ENCODE results near the gene NKD1.

DNA sequence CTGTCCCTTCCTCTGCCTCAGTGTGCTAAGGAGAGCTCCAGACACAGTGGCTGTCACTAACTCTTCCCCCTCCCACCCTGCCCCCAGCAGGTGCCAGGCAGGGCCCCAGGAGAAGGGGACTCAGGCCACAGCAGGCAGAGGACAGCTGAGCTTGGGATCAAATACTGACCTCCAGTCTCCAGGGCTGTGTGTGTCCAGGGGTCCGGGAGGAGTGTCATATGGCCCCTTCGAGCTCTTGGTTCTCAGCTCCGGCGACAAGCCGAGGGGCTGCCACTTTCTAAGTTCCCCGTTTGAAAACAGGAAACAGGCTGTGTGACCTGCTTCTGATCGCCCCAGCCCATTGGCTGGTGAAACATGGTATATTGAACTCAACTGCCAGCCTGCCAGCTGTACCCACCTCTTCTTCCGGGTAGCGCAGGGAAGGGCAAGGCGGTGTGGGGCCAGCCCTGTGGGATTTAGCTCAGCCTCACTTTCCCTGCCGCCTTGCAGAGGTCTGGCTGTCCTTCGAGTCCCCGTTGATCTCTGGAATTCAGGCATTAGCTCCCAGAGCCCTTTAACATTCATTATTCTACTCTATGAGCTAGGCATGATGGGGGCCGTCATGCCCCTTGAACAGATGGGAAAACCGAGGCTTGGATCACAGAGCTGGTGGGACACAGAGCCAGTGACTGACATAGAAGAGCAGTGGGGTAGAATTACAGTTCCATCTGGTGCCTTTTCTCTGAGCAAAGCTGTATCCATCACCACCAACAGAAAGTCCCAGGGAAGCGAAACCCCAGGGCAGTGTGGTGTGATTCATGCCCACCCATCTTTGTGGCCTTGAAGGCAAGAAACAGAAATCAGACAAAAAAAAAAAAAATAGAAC is 133.1 kb downstream of the NKD1 start, which contains the start of gene SNX20:
- TF ChIP-seq CTCF (conservative IDR thresholded peaks at IDR 0.05; ENCODE audit: low read length) (no peak), EZH2phosphoT487 (IDR thresholded peaks at IDR 0.05; ENCODE audit: borderline replicate concordance, low read depth, low read length) (no peak)
